ENCODE results near the gene RFX4.

The RFX4 gene

DNA sequence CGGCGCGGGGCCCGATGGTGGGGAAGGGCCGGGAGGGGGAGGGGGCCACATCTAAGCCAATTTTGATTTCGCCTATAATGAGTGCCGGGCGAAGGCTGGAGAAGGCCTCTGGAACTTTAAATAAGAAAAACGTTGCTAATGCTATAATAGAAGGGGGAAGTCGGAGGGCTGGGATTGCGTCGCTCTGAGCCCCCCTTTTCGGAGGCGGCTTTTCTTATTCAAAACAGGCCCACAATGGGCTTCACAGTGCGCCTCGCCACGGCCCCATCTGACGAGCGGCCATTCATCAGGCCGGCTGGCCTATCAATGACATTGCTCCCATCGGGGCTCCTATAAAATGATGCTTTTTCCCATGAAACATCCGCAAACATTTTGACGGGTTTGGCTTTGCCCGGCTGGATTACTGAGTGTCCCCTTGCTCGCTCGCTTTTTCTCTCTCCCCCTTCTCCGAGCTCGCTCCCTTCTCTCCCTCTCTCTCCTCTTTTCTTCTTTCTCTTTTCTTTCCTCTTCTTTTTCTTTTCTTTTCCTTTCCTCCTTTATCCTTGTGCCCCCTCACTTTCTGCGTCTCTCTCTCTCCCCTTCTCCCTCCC lies at the start of gene RFX4:
TSS of gene RFX4 (plus strand) at position 364 of the 590 bp plus-strand sequence. CDS start 317 bp downstream, outside the sequence.
- DNase-seq (ENCODE audit: low read depth) = no peak

DNA sequence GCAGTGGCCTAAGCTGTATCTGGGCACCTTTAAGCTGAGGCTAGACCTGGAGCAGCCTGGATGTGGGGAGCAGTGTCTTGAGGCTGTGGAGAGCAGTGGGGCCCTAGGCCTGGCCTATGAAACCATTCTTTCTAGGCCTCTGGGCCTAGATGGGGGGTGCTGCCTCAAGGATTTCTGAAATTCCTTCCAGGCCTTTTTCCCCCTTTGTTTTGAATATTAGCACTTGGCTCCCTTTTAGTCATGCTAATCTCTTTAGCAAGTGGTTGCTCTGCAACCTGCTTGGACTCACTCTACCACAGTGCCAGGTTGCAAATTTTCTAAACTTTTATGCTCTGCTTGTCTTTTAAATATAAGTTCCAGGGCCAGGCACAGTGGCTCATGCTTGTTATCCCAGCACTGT lies 41.6 kb upstream of the RFX4 start:
- no peak for DNase-seq (ENCODE audit: low read depth)

DNA sequence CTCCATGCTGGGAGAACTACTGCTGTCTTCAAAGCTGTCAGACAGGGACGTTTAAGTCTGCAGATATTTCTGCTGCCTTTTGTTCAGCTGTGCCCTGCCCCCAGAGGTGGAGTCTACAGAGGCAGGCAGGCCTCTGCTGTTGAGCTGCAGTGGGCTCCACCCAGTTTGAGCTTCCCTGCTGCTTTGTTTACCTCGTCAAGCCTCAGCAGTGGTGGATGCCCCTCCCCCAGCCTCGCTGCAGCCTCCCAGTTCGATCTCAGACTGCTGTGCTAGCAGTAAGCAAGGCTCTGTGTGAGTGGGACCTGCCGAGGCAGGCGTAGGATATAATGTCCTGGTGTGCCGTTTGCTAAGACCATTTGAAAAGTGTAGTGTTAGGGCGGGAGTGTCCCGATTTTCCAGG lies 31.4 kb upstream of the RFX4 start:
- DNase-seq (ENCODE audit: low read depth) = no peak

DNA sequence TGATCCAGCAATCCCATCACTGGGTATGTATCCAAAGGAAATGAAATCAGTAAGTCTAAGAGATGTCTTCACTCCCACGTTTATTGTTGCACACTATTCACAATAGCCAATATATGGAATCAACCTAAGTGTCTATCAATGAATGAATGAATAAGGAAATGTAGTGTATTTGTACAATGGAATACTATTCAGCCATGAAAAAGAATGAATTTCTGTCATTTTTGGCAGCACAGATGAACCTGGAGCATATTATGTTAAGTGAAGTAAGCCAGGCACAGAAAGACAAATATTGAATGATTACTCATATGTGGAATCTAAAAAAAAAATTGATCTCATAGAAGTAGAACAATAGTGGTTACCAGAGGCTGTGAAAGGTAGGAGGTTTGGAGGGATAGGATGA lies 30.6 kb upstream of the RFX4 start:
- DNase-seq (ENCODE audit: low read depth) = no peak

DNA sequence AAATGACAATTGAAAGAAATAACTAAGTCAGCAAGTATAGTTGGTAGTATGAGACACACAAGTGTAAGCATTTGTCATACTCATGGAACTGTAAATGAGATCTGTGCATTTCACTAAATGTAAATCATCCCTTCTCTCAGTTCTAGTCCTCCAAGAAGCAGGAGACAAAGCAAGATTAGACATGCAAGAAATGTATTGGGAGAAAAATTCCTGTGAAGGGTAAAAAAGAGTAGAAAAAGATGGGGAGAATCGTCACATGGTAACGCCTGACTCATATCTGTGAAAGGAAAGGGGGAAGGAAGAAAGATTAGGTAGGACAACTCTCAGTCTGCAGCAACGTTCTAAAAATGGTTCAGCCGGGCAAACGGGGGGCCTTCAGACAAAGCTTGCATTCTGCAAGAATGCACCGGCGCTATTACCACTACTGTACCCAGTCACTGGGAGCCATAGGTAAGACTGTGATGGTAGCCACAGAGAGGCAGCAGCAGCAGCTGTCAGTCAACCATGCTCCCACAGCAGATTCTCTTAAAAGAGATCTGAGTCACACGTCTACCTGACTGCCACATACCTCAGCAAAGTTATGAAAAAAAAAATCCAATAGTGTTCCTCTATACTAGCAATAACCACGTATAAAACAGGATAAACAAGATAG lies 18.0 kb upstream of the RFX4 start:
- no peak for DNase-seq (ENCODE audit: low read depth)

DNA sequence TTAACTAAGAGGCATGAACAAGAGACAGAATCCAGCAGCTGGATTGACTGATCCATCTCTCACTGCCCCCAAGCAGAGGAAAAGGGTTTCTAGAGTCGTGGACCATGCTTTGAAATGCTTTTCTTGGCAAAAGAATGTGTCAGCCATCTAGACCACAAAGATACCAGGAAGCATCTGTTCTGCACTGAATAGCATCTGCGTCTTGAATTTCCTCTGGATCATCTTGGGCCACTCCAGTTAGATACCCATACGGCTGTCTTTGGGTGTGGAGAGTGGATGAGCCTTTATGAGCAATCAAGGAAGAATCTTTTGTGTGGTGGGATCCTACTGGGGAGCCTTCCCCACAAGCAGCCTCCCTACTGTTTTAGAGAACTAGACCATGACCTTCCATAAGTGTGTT lies 16.0 kb upstream of the RFX4 start:
- DNase-seq (ENCODE audit: low read depth) = no peak

DNA sequence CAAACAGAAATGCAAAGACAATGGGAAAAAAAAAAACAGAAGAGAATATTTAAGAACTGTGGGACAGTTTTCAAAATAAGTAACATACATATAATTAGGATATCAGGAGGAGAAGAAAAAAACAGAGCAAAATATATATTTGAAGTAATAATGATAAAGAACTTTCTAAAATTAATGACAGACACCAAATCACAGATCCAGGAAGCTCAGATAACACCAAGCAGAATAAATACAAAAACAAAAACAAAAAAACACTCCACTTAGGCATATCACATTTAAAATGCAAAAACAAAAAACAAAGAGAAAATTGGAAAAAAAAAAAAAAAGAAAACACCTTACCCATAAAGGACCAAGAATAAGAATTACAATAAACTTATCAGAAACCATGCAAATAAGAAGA lies 9.6 kb upstream of the RFX4 start:
- DNase-seq (ENCODE audit: low read depth) = no peak

DNA sequence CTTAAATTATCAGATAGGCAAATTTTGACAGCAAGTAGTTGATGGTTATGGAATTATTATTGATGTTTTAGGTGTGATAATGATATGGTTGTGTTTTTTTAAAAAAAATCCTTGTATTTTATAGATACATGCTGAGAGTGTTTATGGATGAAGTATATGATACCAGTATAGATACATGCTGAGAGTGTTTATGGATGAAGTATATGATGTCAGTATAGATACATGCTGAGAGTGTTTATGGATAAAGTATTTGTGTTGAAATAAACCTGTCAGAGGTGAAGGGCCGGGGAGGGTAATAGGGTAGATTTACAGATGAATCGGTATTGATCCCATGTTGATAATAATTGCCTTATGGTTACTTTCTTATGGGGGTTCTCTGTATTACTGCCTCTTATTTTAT lies 6.0 kb upstream of the RFX4 start:
- no peak for DNase-seq (ENCODE audit: low read depth)

DNA sequence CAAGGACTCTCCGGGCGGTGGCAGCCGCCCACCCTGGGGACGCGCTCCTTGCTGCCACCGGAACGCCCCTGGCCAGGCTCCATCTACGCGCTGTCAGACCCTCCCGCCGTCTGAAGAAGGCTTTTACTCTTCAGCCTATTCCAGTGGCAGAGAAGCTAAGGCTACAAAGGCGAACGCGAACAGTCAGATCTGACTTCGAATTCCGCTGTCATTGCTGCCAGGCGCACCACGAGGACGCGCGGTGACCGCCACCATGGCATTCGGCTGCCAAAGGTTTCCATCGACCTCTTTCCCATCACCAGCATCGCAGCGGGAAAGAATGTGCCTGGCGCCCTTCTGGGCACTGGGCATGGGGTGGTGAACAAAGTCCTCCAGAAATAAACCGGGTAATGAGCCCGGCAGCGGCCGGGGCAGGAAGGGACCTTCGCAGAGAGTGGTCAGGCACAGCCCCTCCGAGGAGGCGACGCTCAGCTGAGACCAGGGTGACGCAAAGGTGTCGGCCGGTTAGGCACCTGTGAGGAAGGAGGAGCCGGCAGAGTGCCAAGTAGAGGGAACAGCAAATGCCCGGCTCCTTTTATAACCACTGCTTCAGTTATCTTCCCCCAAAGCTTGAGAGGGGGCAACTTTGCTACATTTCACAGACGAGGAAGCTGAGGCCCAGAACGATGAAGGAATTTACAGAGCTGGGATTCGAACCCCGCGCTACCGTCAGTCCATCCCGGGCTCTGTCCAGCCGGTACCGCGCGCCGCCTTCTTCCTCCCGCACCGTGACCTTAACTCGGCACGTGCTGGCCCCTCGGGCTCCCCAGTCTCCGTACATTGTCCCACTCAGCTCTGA lies 1.9 kb upstream of the RFX4 start:
- DNase-seq (ENCODE audit: low read depth) = no peak

DNA sequence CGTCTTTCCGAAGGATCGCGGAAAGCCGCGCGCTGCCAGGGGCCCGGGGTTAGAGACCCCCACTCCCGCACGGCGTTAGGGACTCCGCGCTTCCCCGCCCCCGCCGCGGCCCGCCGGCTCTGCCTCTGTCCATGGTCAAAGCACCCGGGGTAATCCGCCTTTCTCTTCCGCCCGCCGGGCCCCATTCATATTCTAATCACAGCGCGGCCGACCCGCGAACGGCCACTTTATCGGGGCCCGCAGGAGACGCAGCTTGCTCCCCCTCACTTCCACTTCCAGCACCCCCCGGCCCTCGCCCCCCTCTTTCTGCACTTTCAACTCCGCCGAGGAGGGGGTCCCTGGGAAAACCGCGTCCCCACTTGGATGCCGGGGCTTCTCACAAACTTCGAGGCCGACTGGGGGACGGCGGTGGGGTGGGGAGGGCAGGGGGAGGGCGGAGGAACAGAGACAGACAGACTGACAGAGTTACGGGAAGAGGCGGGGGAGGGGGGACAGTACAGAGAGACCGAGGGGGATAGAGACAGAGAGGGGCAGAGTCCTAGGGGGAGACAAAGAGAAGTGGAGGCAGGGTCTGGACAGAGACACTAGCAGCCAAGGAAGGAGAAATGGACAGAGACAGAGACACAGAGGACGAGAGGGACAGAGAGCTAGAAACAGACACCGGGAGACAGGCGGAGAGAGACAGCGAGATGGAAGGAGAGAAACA lies 1.1 kb upstream of the RFX4 start:
- DNase-seq (ENCODE audit: low read depth) = no peak

DNA sequence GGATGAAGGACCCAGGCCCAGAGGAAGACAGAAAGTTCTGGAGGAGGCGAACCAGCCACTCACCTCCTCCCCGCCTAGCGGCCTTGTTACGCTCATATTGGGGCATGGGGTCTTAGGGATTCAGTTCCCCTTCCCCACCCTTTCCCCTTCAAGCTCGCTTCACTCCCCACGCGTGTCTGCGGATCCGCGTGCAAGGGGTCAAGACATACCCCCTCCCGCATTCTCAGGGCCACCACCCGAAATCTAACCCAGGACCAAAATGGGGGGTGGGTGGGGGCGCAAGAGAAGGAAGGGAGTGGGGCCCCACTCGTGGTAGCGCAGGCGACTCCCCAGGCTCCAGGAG lies 584 bp upstream of the RFX4 start:
- no peak for DNase-seq (ENCODE audit: low read depth)

DNA sequence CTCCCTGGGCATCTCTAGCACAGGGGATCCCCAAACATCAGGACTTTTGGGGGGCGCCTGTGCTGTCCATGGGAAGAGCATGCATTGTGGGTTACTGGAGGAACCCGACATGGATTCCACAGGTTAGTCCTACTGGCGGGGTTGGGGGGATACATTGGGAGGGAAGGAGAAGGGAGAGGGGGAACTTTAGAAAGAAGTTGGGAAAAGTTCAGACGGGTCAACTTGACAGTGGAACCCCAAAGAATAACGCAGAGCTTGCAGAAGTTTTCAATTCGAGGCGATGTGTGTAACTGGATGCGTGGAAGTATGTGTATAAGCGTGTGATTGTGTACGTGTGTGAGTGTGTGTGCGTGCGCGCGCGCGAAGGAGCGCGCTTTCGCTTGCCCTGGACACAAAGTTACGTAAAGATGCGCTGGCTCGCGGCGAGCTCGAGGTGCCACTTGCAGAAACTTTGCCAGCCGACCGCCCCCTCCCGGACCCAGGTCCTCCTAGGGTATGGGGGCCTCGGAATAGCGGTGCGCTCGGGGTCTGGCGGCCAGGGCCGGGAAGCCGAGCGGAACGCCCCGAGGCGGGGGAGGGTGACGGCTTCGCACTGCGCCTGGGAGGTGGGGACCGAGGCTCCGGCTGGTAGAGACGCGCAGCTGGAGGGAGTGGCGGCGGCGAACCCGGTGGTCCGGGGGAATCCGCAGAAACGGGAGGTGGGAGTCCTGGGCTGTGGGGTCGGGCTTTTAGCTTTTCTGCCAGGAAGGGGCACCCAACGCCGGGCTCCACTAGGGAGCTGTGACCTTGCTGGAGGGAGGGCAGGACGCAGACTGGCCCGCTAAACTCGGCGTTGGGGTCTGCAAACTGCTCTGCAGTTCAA lies 669 bp downstream of the RFX4 start:
- DNase-seq (ENCODE audit: low read depth) = no peak

DNA sequence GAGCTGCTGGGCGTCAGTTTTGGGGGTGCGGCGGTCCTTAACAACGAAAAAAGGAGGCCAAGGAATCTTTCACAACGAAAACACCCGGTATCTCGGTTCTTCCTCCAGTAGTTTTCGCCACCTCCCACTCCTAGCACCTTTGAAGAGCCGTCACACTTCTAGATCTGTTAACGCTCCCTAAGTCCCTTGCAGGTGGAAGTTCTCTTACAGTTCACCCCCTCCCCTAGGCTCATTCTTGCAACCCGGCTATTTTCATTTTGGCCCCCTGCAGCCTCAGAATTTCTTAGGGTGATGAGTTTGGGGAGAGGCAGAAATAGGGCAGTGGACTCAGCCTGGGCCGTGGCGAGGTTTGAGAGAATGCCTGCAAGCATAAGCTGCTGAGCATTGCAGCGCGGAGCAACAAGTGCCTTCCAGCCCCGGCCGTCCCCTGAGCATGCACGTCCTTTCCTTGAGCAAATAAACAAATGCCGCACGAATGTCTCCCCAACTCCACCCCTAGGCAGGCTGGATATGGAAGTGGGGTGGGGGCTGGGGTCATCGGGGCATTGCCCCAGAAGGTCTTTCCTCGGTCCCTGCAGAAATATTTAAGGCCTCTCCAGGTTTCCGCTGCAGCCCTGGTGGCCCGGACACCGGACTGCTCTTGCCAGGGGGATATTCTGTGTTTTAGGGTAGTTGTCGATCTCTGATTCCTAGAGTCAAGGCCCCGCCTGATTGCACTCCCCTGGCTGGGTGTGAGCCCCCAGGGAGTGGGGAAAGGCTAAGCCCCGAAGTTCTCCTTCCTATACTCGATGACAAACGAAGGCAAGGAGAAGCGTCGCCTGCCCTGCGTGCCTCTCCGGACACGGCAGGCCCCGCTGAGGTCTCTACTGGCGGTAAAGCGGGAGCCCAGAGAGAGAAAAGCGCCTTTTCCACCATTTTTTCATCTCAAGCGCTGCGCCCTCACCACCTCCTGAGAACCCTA lies 1.6 kb downstream of the RFX4 start:
- no peak for DNase-seq (ENCODE audit: low read depth)

DNA sequence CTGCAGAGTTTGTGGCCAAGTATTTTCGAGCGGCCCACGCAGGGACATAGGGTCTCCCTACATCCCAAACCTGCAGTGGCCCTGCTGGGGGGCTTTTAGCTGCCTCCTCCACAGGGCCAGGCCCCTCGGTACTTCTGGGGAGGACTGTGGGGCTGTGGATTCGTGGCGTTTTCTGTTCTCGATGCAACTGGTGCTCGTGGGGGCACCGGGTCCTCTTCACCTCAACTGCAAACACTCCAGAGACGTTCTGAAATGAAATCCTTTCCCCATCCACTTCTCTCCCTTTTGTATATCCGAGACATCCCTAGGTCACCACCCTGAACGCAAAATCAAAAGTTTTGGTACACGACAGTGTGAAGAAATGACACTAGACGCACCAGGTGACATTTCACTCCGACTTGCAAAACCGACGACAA lies 2.3 kb downstream of the RFX4 start:
- DNase-seq (ENCODE audit: low read depth) = no peak

DNA sequence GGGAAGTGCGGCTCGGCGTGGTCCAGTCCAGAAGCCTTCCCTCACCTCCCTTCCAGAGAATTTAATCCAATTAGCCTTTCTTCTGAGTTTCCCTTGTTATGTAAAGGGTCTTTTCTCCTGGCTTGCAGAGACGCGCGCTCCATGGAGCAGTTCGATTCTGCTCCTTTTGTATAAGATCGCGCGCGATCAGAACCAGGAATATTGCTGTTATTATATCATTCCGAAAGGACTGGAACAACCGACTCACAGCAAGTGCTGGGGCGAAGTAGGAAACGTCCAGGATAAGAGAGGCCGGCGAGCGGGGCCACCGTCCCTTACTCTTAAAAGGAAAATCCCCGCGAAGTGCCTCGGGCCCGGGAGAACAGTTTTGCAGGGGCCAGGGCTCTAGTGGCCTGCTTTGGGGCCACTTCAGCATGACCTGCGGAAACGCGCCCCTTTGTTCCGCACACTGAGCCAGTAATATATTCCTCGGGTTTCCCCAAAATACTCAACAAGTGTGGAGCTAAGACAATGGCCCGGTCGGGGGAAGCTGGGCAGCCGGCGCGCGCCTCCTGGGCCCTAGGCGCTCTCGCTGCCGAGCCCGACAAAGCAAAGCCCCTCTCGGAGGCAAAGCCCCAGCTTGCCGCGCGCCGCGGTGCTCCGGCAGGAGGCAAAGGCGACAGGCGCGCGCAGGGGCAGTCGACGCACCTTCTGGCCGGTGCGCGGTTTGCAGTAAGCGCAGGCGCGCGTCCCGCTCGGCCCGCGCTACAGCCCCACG lies 2.9 kb downstream of the RFX4 start:
- DNase-seq (ENCODE audit: low read depth) = no peak

DNA sequence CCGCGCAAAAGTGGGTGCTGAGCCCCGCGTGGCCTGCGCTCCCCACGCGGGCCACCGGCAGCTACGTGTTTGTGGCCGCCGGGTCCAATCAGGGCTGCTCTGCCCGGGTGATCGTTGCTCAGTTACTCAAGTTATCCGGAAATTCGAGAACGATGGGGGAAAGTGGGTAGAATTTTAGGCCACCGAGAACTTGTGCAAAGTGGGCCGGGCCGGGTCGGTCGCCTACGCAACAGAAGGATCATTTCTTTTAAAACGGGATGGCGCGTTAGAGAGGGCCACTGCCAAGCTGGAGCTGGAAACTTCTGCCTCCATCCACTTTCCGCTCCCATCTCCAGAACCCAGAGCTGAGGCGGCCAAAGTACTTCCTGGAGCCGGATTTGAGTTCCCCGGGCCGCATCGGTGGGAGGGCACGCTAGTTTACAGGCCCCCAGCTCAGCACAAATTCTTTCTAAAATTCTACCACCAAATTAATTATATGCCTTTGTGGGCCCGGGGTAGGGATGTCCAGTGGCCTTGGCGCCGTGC lies 3.5 kb downstream of the RFX4 start:
- DNase-seq (ENCODE audit: low read depth) = no peak

DNA sequence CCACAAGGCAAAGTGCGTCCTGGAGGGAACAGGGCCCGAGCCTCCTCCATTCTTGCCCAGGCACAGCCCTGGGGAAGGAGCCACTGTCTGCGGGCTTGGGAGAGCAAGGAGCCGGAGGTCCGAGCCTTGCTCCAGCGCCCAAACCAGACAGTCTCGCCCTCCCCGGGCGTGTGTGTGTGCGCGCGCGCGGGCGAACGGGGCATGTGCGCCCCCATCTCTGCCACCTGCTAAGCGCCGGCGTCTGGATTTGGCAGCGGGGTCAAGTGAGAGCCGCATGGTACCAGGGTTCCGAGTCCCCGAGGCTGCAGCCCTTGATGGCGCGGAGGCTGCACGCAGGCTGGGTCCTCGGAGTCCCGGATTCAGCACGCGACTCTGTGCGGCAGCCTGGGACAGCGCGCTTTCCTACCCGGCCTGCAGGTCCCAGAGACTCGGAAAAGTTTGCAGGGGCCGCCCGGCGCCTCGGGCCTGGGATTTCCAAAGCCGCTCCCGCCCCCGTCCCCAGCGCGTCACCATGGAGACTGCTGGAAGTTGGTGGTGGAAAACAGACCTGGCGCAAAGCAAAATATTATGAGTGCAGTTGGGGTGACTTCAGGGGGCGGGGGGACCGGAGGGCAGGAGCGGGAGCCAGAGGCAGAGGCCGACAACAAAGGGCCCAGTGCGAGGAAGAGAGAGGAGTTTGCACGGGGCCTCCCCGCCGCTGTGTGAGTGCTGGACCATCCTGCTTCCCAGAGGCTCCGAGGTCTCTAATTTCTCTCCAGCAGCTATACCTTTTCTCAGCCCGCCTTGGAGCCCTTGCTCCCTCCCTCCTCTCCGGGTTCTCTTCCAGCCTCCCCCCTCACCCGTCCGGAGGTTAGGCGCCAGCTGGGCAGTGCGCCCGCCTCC lies 4.2 kb downstream of the RFX4 start:
- DNase-seq (ENCODE audit: low read depth) = no peak

DNA sequence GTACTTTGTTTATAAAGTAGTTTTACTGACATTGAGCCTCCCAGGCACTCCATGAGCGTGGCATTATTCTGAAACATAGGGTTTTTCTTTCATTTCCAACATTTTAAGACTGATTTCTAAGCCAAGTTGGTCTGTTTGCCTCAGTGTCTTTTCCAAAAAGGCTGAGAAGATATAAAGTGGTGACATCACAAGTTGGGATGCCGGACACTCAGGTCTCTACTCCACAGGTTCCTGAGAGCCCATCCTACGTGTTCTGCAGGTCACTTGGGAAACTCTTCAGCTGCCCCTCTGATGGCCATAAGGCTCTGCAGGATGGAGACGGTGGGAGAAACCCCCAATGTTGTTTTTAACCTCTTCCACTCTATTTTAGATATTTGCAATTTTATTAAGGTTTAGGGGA lies 6.0 kb downstream of the RFX4 start:
- DNase-seq (ENCODE audit: low read depth) = no peak

DNA sequence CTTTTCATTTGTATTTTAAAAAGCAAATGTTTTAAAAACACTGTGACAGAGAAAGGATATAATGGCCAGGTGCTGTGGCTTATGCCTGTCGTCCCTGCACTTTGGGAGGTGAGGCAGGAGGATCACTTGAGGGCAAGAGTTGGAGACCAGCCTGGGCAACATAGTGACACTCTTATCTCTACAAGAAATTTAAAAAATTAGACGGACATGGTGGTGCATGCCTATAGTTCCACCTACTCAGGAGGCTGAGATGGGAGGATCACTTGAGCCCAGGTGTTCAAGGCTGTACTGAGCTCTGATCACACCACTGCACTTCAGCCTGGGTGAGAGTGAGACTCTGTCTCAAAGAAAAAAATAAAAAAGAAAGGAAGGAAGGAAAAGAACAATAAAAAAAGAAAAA lies 7.8 kb downstream of the RFX4 start:
- DNase-seq (ENCODE audit: low read depth) = no peak

Data from GM04503 (cell line).